Gastroesophageal sphincter (tissue), 4 donors: Measurements from ENCODE around the gene TCAF1. TPM values are rescaled to one million over a fixed set of nuclear protein-coding genes. Genes with fewer than 3 reads are reported as not detected.

Source experiments
- ATAC-seq: fragments of 150-250 bp; one replicate; pipeline ENCODE4 v1.9.1; 2016; ENCODE audit warnings: mild to moderate bottlenecking, moderate library complexity
- H3K27ac ChIP-seq, 4 donors: fragments of 200-600 bp; sonication (generic) in 3 of 4; 1 replicate in 3 of 4; 2 replicates in 1 of 4; pipeline ENCODE4 v1.5.1; 2016 to 2019
- H3K27me3 ChIP-seq: fragments of 200-600 bp; sonication (generic); one replicate; pipeline ENCODE4 v1.5.1; 2019
- H3K36me3 ChIP-seq, 2 donors: fragments of 200-600 bp; sonication (generic); one replicate each; pipeline ENCODE4 v1.5.1; 2019; ENCODE audit warnings: control low read depth in 1 of 2
- H3K4me1 ChIP-seq, 3 donors: fragments of 200-600 bp; sonication (generic); 1 replicate in 2 of 3; 2 replicates in 1 of 3; pipeline ENCODE4 v1.5.1; 2016 to 2019; ENCODE audit warnings: control low read depth in 2 of 3
- H3K4me3 ChIP-seq, 2 donors: fragments of 200-600 bp; sonication (generic); one replicate each; pipeline ENCODE4 v1.5.1; 2019; ENCODE audit warnings: mild to moderate bottlenecking in 1 of 2, moderate library complexity in 1 of 2
- H3K9me3 ChIP-seq, 3 donors: fragments of 200-600 bp; sonication (generic); one replicate each; pipeline ENCODE4 v1.5.1; 2017 to 2019; ENCODE audit warnings: control low read depth in 2 of 3
- EP300 ChIP-seq: sonication (generic); formaldehyde crosslinking; IDR thresholded peaks from one replicate; pipeline ENCODE4 v1.6.1; 2017; ENCODE audit warnings: antibody characterized with exemption, mild to moderate bottlenecking
- POLR2A ChIP-seq, 2 donors: fragments of 450-650 bp; IDR thresholded peaks; one replicate each; pipeline ENCODE4 v1.6.1; 2017; ENCODE audit warnings: antibody characterized with exemption in 2 of 2, mild to moderate bottlenecking in 2 of 2, moderate library complexity in 1 of 2
- POLR2AphosphoS5 ChIP-seq: sonication (generic); formaldehyde crosslinking; IDR thresholded peaks from one replicate; pipeline ENCODE4 v1.6.1; 2017; ENCODE audit warnings: antibody characterized with exemption
- WGBS, 2 donors: methylation state at CpG; one replicate each; pipeline ENCODE4 v1.1.5; 2018; ENCODE audit warnings: low coverage in 1 of 2; 5-methylcytosine and 5-hydroxymethylcytosine counted together
- total RNA-seq, 4 donors: library from RNA; depleted of rRNA; stranded (reverse); fragments of >200 nt; gene quantifications; one replicate each; pipeline ENCODE4 v1.1.0, GENCODE V29; 2016
- TF ChIP-seq, protein P1 (sequence below), 4 experiments: fragments of 200-600 bp in 2 of 4; fragments of 450-650 bp in 2 of 4; sonication (generic) in 1 of 4; IDR thresholded peaks; one replicate each; pipeline ENCODE4 v1.5.1; 2017 to 2019; ENCODE audit warnings: antibody characterized with exemption in 4 of 4, mild to moderate bottlenecking in 2 of 4, moderate library complexity in 2 of 4

The TCAF1 gene
- total RNA-seq, 4 donors from 2014 or later: 34.7 to 66.7 (median 57.7) TPM

DNA sequence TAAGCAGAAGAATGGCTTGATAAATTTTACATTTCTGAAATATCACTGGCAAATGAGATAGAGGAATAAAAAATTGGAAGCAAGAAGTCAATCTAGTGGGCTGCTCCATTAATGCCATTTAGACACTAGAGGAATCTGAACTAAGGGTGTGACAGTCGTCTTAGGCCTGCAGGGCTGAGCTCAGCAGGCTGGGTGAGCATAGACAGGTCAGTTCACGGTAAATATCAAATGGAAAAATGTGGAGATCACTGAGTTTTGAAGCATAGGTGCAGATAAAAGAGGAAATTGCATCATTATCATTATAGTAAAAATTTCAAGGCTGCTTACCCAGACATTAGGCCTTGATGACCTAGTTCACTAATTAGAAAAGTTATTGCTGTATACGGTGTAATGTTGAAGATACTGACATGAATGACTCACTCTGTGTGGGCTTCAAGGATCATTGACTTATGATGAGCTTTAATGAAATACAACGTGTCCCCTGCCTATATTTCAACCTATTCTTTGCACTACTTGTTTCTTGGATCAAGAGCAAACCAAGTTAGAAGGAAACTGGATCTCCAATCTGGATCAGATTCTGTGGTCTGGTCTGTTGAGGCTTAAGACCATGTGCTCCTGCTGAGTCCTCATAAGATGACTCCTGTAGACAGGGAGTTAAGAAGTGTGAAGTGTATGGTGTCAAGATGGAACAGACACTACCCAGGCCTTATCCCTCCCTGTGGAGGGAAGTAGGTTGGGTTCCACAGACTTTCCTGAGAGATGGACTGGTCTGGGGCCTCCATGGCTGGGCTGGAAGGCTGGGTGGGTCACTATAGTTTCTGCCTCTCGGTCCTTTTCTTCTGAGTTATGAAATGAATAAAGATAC lies 36.6 kb upstream of the TCAF1 start:
- H3K4me3 ChIP-seq: no peak overlapping the region
- ATAC-seq: no peak
- 78 to 91% methylated on average over 4 to 5 of the region's 5 CpGs for WGBS, 2 donors
- no peak overlapping the region for H3K27ac ChIP-seq
- no peaks in the 10 kb centered on the region for H3K4me1 ChIP-seq
- no peaks in the 10 kb centered on the region for H3K27me3 ChIP-seq
- no peaks in the 10 kb centered on the region for H3K36me3 ChIP-seq
- no peak for TF ChIP-seq POLR2A (IDR thresholded peaks at IDR 0.05)
- TF ChIP-seq, protein P1, sequence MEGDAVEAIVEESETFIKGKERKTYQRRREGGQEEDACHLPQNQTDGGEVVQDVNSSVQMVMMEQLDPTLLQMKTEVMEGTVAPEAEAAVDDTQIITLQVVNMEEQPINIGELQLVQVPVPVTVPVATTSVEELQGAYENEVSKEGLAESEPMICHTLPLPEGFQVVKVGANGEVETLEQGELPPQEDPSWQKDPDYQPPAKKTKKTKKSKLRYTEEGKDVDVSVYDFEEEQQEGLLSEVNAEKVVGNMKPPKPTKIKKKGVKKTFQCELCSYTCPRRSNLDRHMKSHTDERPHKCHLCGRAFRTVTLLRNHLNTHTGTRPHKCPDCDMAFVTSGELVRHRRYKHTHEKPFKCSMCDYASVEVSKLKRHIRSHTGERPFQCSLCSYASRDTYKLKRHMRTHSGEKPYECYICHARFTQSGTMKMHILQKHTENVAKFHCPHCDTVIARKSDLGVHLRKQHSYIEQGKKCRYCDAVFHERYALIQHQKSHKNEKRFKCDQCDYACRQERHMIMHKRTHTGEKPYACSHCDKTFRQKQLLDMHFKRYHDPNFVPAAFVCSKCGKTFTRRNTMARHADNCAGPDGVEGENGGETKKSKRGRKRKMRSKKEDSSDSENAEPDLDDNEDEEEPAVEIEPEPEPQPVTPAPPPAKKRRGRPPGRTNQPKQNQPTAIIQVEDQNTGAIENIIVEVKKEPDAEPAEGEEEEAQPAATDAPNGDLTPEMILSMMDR (IDR thresholded peaks at IDR 0.05): no peak
- no peak for TF ChIP-seq POLR2AphosphoS5
- TF ChIP-seq EP300: no peak
- H3K9me3 ChIP-seq: no peaks in the 10 kb centered on the region

GRCh38 chr7:143936087-143937009 lies 34.4 kb upstream of the TCAF1 start:
- no peak overlapping the region for H3K27ac ChIP-seq
- H3K36me3 ChIP-seq: no peaks in the 10 kb centered on the region
- no peak for ATAC-seq

DNA sequence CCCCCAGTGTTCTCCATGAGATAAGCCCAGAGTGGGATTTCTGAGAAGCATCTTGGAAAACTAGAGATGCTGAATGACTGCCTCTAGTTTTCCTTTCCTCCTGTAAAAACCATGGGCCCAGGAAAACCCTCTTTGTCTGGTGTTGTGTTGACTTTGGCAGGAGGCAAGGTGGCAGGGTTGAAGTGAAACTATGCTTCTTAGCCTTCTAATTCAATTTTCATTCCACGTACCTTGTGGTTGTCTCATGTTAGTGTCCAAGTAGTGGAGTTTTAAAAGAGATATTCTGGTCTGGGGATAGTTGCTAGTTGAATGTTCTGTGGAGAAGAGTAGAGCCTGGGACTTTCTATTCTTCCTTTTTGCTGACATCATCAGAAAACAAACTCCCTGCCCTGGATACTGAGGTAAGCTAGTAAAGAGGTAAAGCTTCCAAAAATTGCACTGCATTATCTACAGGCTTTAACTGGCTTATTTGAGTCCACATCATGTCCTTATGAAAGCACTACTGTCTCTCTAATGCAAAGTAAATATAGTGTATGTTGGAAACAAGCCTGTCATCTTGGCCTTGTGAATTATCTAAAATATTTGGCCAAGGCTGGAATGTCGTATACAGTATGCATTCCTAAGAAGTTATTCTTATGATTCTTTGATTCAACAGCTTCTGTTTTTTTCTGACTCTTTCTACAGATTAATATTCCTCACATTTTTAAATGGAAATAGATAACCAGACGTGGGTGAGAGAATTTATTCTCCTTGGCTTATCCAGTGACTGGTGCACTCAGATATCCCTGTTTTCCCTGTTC lies 32.8 kb upstream of the TCAF1 start, which contains the start of gene OR2F2:
Gene OR2F2 (plus strand): TSS at position 708 of the 800 bp plus-strand sequence. CDS start 0 bp downstream, at position 708.
- no peaks in the 10 kb centered on the region for H3K36me3 ChIP-seq
- H3K27ac ChIP-seq: no peak within 1 kb of the TSS
- 37 to 46% methylated on average over 3 of the region's 3 CpGs for WGBS, 2 donors
- ATAC-seq: no peak
- H3K4me3 ChIP-seq: no peak within 1 kb of the TSS
- no peaks in the 10 kb centered on the region for H3K4me1 ChIP-seq
- H3K27me3 ChIP-seq: no peaks in the 10 kb centered on the region
- TF ChIP-seq POLR2A (IDR thresholded peaks at IDR 0.05): no peak
- no peak for TF ChIP-seq EP300
- TF ChIP-seq POLR2AphosphoS5: no peak
- TF ChIP-seq, protein P1 (IDR thresholded peaks at IDR 0.05): no peak
- H3K9me3 ChIP-seq: no peaks in the 10 kb centered on the region

More at GRCh38 chr7:143936087-143937009, 34.4 kb upstream of the TCAF1 start:
- TF ChIP-seq EP300 (no peak), POLR2A (IDR thresholded peaks at IDR 0.05) (no peak)
- TF ChIP-seq, protein P1 (IDR thresholded peaks at IDR 0.05): no peak
- WGBS, 2 donors: 62 to 74% methylated on average over 3 to 4 of the region's 4 CpGs
- H3K27me3 ChIP-seq: no peaks in the 10 kb centered on the region
- no peaks in the 10 kb centered on the region for H3K4me1 ChIP-seq
- H3K9me3 ChIP-seq: no peaks in the 10 kb centered on the region
- no peak overlapping the region for H3K4me3 ChIP-seq

DNA sequence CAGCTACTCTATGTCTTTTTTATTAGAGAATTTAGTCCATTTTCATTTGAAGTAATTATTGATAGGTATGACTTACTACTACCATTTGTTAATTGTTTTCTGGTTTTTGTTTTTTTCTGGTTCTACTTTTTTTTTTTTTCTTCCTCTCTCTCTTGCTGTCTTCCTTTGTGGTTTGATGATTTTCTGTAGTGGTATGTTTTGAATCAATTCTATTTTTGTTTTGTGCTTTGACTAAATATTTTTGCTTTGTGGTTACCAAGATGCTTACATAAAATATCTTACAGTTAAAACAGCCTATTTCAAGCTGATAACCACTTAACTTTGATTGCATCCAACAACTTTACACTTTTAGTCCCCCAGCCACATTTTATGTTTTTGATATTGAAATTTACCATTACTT lies 29.8 kb upstream of the TCAF1 start:
- no peak overlapping the region for H3K4me3 ChIP-seq
- no peaks in the 10 kb centered on the region for H3K27me3 ChIP-seq
- ATAC-seq: no peak
- H3K27ac ChIP-seq: no peak overlapping the region
- H3K9me3 ChIP-seq: no peaks in the 10 kb centered on the region
- no peaks in the 10 kb centered on the region for H3K36me3 ChIP-seq
- no peak for TF ChIP-seq POLR2AphosphoS5
- no peaks in the 10 kb centered on the region for H3K4me1 ChIP-seq
